ENCODE measurements around the gene HOXA7.

DNA sequence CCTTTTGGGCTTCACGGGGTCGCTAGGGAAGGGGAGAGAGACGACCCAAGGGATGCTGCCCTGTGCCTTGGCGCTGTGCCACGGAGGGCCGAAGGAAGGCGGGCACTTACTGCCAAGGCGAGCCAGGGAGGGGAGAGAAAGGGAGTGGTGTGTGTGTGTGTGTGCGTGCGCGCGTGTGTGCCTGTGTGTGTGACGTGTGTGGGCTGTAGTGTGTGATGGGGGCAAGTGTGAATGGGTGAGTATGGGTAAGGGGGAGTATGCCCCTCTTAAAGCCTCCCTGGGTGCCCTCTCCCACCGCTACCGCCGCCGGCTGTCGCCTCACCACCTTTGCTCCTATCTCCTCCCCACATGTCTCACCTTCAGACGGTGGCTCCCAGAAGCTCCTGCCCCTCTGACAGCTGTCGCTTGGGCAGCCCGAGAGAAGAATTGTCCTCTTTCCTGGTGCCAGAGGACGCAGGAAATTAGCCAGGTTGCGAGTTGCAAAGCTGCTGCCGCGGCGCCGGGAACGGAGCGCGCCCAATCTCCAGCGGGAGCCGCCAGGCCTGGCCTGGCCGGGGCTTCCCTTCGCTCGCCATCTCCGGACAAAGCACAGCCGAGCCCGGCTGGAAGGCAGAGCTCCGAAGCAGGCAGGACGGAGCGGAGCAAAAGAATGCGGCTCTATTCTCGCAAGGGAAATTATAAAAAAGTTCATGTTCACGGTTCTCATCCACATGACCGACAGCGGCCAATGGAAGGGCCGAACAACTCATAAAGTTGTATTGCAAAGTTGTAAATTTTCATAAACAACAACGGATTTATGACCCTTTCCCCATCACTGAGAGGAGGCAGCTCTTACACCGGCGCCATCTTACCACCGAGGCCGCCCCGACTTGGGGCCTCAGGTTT is 4.3 kb downstream of the HOXA7 start, which contains the start of gene HOXA3:
- TF ChIP-seq, protein P1, sequence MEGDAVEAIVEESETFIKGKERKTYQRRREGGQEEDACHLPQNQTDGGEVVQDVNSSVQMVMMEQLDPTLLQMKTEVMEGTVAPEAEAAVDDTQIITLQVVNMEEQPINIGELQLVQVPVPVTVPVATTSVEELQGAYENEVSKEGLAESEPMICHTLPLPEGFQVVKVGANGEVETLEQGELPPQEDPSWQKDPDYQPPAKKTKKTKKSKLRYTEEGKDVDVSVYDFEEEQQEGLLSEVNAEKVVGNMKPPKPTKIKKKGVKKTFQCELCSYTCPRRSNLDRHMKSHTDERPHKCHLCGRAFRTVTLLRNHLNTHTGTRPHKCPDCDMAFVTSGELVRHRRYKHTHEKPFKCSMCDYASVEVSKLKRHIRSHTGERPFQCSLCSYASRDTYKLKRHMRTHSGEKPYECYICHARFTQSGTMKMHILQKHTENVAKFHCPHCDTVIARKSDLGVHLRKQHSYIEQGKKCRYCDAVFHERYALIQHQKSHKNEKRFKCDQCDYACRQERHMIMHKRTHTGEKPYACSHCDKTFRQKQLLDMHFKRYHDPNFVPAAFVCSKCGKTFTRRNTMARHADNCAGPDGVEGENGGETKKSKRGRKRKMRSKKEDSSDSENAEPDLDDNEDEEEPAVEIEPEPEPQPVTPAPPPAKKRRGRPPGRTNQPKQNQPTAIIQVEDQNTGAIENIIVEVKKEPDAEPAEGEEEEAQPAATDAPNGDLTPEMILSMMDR (IDR thresholded peaks at IDR 0.05): no peak
- TF ChIP-seq POLR2A (IDR thresholded peaks at IDR 0.05): no peak
